GM12874 (cell line): Measurements from ENCODE around the gene SLC5A4.

Source experiments
- TF ChIP-seq, protein P1 (sequence below): IDR thresholded peaks from 2 replicates; pipeline ENCODE4 v1.5.1; 2011; ENCODE audit warnings: low read depth, mild to moderate bottlenecking, control low read depth, low read length, moderate library complexity; ENCODE audit not compliant: insufficient read depth

Gene SLC5A4

GRCh38 chr22:32265882-32266767, 11.0 kb upstream of the SLC5A4 start:
- TF ChIP-seq, protein P1, sequence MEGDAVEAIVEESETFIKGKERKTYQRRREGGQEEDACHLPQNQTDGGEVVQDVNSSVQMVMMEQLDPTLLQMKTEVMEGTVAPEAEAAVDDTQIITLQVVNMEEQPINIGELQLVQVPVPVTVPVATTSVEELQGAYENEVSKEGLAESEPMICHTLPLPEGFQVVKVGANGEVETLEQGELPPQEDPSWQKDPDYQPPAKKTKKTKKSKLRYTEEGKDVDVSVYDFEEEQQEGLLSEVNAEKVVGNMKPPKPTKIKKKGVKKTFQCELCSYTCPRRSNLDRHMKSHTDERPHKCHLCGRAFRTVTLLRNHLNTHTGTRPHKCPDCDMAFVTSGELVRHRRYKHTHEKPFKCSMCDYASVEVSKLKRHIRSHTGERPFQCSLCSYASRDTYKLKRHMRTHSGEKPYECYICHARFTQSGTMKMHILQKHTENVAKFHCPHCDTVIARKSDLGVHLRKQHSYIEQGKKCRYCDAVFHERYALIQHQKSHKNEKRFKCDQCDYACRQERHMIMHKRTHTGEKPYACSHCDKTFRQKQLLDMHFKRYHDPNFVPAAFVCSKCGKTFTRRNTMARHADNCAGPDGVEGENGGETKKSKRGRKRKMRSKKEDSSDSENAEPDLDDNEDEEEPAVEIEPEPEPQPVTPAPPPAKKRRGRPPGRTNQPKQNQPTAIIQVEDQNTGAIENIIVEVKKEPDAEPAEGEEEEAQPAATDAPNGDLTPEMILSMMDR = peak; percentile 79

DNA sequence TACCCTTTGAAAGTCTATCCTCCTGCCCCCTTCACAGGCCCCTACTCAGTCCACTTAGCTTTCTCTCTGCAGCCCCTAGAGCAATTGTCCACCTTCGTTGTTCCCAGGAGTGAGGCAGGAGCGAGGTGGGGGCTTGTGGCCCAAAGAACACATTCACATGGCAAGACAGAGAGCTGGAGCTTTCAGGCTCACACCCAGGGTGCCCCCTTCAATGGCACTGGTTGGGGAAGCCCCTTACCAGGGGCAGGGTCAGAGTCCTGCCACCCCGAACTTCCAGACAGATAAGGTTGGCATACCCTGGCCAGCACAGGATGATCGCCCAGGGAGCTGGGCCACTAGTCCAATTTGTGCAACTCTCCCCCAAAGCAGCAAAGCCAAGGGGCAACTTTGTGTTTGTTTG, 6.2 kb upstream of the SLC5A4 start:
- TF ChIP-seq, protein P1 = no peak

- TF ChIP-seq, protein P1 = no peak
Observed at GRCh38 chr22:32258791-32259190, 3.6 kb upstream of the SLC5A4 start.

DNA sequence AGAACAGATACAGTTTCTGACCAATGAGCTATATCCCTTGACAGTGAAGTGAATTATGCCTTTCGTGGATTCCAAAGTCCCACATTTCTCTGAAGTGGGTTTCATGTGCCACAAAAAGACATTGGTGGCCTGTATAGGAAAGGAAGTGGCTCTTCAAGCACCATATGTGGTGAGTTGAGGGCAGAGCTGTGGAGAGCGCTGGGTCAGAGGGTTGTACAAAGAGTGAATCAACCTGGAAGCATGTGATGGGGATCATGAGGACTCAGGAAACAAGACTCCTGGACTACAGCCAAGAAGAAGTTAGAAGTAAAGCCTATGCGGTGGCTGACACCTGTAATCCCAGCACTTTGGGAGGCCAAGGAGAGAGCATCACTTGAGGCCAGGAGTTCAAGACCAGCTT, 579 bp upstream of the SLC5A4 start:
- TF ChIP-seq, protein P1 = no peak

DNA sequence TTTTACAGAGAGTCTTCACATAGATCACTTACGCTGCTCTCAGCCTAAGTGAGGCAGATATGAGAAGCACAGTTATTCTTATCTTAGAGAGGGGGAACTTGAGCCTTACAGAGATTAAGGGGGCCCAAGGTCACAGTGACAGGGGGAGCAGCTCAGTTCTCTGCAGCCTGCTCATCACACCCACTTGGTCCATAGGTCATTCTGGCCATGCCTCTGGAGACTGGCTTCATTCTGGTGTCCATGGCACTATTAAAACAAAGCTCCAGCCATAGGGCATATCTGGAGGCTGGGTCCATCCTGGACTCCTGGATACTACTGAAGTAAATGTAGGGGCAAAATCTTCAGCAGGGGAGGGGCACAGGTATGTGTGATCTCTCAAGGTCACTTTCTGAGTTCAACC, 5.9 kb downstream of the SLC5A4 start:
- TF ChIP-seq, protein P1 = no peak

GRCh38 chr22:32248276-32248675, 6.9 kb downstream of the SLC5A4 start:
- TF ChIP-seq, protein P1 = no peak

DNA sequence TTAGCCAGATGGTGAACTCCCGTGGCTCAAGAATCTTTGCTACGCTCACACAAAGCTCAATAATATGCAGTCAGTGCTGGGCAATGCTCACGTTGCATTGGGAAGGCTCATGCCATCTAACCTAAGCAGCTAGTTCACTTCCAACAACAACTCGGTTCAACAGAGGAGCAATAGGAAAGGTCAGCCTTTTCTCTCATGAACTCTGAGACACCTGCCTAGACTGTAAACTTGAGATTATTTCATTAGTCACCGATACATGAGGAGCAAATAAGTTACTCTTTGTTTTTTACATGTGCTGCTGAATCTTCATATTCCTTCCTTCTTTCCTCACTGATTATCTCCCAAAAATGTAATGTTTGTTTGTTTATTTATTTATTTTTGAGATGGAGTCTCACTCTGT, 9.0 kb downstream of the SLC5A4 start:
- TF ChIP-seq, protein P1 = no peak
